Measurements from ENCODE around the gene ACSBG1. TPM values are rescaled to one million over a fixed set of nuclear protein-coding genes. Genes with fewer than 3 reads are reported as not detected.

Gene ACSBG1
- total RNA-seq, 1 donor from 2014 or later = 0.35 TPM

- no peak for DNase-seq (ENCODE audit: low read depth)
- H3K4me3 ChIP-seq (ENCODE audit: low read depth, low read length) = no peak overlapping the region
- TF ChIP-seq, protein P1, sequence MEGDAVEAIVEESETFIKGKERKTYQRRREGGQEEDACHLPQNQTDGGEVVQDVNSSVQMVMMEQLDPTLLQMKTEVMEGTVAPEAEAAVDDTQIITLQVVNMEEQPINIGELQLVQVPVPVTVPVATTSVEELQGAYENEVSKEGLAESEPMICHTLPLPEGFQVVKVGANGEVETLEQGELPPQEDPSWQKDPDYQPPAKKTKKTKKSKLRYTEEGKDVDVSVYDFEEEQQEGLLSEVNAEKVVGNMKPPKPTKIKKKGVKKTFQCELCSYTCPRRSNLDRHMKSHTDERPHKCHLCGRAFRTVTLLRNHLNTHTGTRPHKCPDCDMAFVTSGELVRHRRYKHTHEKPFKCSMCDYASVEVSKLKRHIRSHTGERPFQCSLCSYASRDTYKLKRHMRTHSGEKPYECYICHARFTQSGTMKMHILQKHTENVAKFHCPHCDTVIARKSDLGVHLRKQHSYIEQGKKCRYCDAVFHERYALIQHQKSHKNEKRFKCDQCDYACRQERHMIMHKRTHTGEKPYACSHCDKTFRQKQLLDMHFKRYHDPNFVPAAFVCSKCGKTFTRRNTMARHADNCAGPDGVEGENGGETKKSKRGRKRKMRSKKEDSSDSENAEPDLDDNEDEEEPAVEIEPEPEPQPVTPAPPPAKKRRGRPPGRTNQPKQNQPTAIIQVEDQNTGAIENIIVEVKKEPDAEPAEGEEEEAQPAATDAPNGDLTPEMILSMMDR (conservative IDR thresholded peaks at IDR 0.05; ENCODE audit: low read depth, low read length) = no peak
Measured at GRCh38 chr15:78212008-78212407, 22.4 kb downstream of the ACSBG1 start.

DNA sequence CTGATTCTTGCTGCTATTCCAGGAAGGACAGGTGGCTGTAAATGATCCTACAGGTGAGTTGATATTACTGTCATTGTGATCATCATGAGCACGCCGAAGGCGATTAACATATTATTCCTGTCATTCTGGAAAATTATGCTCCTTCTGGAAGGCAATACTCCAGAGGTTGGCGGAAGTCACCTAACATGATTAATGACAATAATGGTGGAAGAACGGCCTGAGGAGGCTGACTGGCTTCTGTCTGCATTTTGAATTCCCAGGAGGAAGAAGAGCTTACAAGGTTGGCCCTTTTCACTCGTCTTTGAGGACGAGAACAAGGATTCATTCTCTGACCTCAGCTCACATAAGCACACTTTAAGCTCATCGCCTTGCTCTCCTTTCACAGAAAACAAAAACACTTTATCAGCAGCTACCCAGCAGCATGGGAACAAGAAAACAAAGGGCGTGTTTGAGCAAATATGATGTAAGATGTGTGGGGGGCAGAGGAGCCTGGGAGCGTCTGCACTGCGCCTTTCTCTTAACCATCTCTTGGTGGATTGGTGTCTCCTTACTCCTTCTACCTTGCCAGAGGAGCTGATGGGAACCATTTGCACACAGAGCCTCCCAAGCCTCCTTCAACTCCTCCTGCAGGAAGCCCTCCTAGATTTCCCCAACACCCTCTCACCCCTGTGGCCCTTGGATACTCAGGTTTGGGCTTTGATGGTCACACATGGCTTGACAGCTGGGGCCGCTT is 23.0 kb downstream of the ACSBG1 start:
- DNase-seq (ENCODE audit: low read depth) = no peak

DNA sequence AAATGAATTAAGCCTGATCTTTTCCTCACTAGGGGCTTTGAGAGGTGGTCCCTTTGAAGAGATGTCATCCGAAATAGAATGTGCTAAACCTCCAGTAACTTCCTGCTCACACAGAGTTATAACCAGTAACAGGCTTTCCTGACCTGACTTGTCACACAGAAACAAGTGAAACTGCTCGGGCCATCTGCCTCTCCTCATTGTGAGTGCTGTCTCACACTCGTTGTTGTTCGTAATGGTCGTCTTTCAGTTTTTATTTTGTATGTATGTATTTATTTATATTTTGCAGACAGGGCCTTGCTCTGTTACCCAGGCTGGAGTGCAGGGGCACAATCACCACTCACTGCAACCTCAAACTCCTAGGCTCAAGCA is 24.0 kb downstream of the ACSBG1 start:
- no peak overlapping the region for H3K4me3 ChIP-seq (ENCODE audit: low read depth, low read length)
- no peak for DNase-seq (ENCODE audit: low read depth)
- TF ChIP-seq, protein P1 (conservative IDR thresholded peaks at IDR 0.05; ENCODE audit: low read depth, low read length) = no peak

More for the DNA sequence above, 23.0 kb downstream of the ACSBG1 start:
- TF ChIP-seq, protein P1 (conservative IDR thresholded peaks at IDR 0.05; ENCODE audit: low read depth, low read length) = no peak
- no peak overlapping the region for H3K4me3 ChIP-seq (ENCODE audit: low read depth, low read length)

DNA sequence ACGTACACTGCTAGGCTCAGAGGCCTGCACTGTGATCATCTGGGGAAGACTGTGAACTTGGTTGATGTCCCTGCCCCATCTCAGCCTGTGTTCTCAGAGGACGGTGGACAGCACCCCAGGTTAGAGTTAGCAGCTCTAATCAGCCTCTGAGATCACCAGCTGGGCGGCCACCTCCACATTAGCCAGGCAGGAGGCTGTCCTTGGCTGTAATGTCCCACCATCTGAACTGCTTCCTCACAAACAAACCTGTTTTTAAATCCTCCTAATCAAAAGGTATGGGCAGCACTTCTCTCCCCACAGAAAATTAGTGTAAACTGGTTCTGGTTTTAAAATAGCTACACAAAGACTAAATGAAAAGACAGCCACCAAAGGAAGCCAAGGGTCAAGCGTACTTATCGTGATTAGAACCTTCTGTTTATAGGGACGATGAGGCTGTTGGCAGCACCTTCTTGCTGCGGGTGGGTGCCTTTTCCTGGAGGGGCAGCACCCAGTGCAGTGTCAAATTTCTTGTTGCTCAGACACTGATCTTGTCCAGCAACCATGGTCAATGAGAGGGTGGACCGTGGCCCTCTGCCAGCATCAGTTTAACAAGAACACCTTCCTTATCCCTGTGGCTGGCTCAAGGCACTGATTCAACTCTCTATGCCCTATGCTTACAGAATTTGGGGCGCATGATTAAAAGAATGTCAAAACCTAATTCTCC is 24.6 kb downstream of the ACSBG1 start:
- no peak for DNase-seq (ENCODE audit: low read depth)
- H3K4me3 ChIP-seq (ENCODE audit: low read depth, low read length) = no peak overlapping the region
- TF ChIP-seq, protein P1 (conservative IDR thresholded peaks at IDR 0.05; ENCODE audit: low read depth, low read length) = no peak

DNA sequence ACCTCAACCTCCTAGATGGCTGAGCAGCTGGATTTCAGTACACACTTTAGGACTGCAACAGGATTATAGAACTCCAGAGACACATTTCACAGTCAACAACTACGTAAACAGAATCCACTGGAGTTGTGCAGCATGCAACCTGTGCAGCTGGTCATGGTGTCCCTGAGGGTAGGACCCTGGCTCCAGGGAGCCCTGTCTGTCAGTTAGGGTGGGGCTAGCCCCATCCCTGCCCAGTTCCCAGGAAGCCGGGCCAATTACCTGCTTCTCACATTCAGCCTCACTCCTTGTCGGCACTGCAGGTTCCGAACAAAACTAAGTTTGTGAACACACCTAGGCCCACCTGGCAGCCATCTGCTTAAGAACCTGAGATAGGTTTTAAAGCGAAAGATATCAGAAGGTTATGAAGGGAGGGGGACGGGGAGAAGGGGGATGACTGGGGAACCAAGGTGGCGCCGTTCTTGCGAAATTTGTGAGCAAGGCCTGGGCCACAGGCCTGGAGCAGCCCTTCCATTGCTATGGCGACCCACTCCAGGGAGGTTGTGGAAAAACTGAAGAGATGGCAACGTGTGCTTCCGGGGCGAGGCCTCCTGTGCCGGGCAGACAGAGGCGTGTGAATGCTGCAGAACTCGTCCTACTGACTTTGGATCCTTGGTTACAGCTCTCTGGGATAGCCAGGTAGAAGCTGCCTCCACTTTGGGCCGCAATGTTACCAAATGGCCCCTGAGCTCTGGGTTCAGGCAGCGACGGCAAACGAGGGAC is 25.3 kb downstream of the ACSBG1 start:
- no peak for DNase-seq (ENCODE audit: low read depth)
- no peak overlapping the region for H3K4me3 ChIP-seq (ENCODE audit: low read depth, low read length)
- TF ChIP-seq, protein P1 (conservative IDR thresholded peaks at IDR 0.05; ENCODE audit: low read depth, low read length) = no peak

- DNase-seq (ENCODE audit: low read depth) = no peak
- H3K4me3 ChIP-seq (ENCODE audit: low read depth, low read length) = no peak overlapping the region
- TF ChIP-seq, protein P1 (conservative IDR thresholded peaks at IDR 0.05; ENCODE audit: low read depth, low read length) = no peak
Measured at GRCh38 chr15:78208341-78208844, 26.0 kb downstream of the ACSBG1 start.
